Large intestine (tissue), 3 donors: ENCODE results near the gene MICAL2. TPM values are rescaled to one million over a fixed set of nuclear protein-coding genes. Genes with fewer than 3 reads are reported as not detected.

Source experiments
- DNase-seq, 2 donors: peaks; one replicate each; pipeline versions ENCODE4 v3.0.0 to v3.0.0-alpha.2; 2013
- H3K27ac ChIP-seq: one replicate; pipeline ENCODE4 v1.5.1; 2013; ENCODE audit warnings: low read length
- H3K27me3 ChIP-seq: 2 replicates; pipeline ENCODE4 v1.6.1; 2013; ENCODE audit warnings: low read length; ENCODE audit not compliant: control insufficient read depth, insufficient read depth
- H3K36me3 ChIP-seq: 2 replicates; pipeline ENCODE4 v1.6.1; 2013; ENCODE audit warnings: low read length; ENCODE audit not compliant: control insufficient read depth, insufficient read depth
- H3K4me1 ChIP-seq: one replicate; pipeline ENCODE4 v1.6.1; 2013; ENCODE audit warnings: low read length; ENCODE audit not compliant: control insufficient read depth, insufficient read depth
- H3K4me3 ChIP-seq: one replicate; pipeline ENCODE4 v1.5.1; 2013; ENCODE audit warnings: low read length
- H3K9me3 ChIP-seq: one replicate; pipeline ENCODE4 v1.6.1; 2013; ENCODE audit warnings: mild to moderate bottlenecking, low read depth, low read length, moderate library complexity; ENCODE audit not compliant: control insufficient read depth
- WGBS: methylation state at CpG from one replicate; pipeline ENCODE4 v1.1.5; 2013; ENCODE audit warnings: low lambda C conversion rate; ENCODE audit not compliant: insufficient coverage; 5-methylcytosine and 5-hydroxymethylcytosine counted together
- polyA plus RNA-seq: library from polyadenylated mRNA; unstranded; fragments of 120-200 nt; gene quantifications from one replicate; pipeline ENCODE4 v1.2.1, GENCODE V29; 2013

Gene MICAL2
- polyA plus RNA-seq, 1 donor = 39.8 TPM

DNA sequence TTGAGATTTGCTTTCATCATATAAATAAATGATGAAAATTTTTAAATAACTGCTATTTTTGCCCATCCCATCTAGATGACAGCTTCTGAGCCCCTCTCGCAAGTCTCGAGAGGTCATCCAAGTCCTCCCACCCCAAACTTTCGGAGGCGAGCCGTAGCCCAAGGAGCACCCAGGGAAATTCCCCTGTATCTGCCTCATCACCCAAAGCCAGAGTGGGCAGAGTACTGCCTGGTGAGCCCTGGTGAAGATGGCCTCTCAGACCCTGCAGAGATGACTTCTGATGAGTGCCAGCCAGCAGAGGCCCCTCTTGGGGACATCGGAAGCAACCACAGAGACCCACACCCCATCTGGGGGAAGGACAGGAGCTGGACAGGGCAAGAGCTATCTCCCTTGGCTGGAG is 183.1 kb downstream of the MICAL2 start:
- Histone ChIP-seq H3K9me3 (no peaks in the 10 kb centered on the region), H3K4me1 (no peaks in the 10 kb centered on the region), H3K27ac (no peak overlapping the region), H3K27me3 (no peaks in the 10 kb centered on the region), H3K4me3 (no peak overlapping the region), H3K36me3 (no peaks in the 10 kb centered on the region)
- no CpG with 5 or more reads among the region's 6 CpGs for WGBS
- DNase-seq = no peak

- Histone ChIP-seq H3K9me3 (no peaks in the 10 kb centered on the region), H3K27me3 (no peaks in the 10 kb centered on the region), H3K4me1 (no peaks in the 10 kb centered on the region), H3K4me3 (no peak overlapping the region), H3K36me3 (no peaks in the 10 kb centered on the region), H3K27ac (no peak overlapping the region)
- no peak for DNase-seq
- 80% methylated on average over 1 of the region's 5 CpGs for WGBS
Measured at GRCh38 chr11:12294613-12295012, 184.2 kb downstream of the MICAL2 start.

GRCh38 chr11:12295943-12296342 is 185.6 kb downstream of the MICAL2 start:
- DNase-seq = no peak
- Histone ChIP-seq H3K27ac (no peak overlapping the region), H3K27me3 (no peaks in the 10 kb centered on the region), H3K36me3 (no peaks in the 10 kb centered on the region), H3K9me3 (no peaks in the 10 kb centered on the region), H3K4me1 (no peaks in the 10 kb centered on the region), H3K4me3 (no peak overlapping the region)
- 42% methylated on average over 1 of the region's 2 CpGs for WGBS

DNA sequence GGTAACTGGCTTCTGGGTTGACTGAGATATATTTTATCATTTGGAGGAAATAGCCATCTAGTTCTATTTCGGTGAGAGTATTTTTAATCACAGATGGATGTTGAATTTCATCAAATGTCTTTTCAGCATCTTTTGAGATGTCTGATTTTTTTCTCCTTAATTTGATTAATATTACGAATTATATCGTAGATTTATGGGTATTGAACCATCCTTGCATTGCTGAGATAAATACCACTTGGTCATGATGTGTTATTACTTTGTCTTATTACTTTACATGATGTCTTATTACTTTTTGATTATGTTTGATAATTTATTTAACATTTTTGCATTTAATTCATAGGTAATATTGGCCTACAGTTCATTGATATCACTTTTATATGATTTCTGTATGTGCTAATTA is 188.2 kb downstream of the MICAL2 start:
- no peak for DNase-seq
- no peaks in the 10 kb centered on the region for H3K36me3 ChIP-seq
- WGBS = 89% methylated on average over 3 of the region's 3 CpGs
- no peaks in the 10 kb centered on the region for H3K4me1 ChIP-seq
- H3K27ac ChIP-seq = no peak overlapping the region
- H3K27me3 ChIP-seq = no peaks in the 10 kb centered on the region
- H3K4me3 ChIP-seq = no peak overlapping the region
- no peaks in the 10 kb centered on the region for H3K9me3 ChIP-seq

- WGBS = 100% methylated on average over 1 of the region's 3 CpGs
- Histone ChIP-seq H3K27me3 (no peaks in the 10 kb centered on the region), H3K4me1 (no peaks in the 10 kb centered on the region), H3K27ac (no peak overlapping the region), H3K4me3 (no peak overlapping the region), H3K9me3 (no peaks in the 10 kb centered on the region), H3K36me3 (no peaks in the 10 kb centered on the region)
- DNase-seq = no peak
Measured at GRCh38 chr11:12301379-12301778, 191.0 kb downstream of the MICAL2 start.

- no peaks in the 10 kb centered on the region for H3K4me1 ChIP-seq
- H3K36me3 ChIP-seq = no peaks in the 10 kb centered on the region
- no peak overlapping the region for H3K27ac ChIP-seq
- H3K9me3 ChIP-seq = no peaks in the 10 kb centered on the region
- WGBS = no CpG with 5 or more reads among the region's 2 CpGs
- DNase-seq = no peak
- H3K27me3 ChIP-seq = no peaks in the 10 kb centered on the region
- no peak overlapping the region for H3K4me3 ChIP-seq
Measured at GRCh38 chr11:12303421-12304149, 193.2 kb downstream of the MICAL2 start.

DNA sequence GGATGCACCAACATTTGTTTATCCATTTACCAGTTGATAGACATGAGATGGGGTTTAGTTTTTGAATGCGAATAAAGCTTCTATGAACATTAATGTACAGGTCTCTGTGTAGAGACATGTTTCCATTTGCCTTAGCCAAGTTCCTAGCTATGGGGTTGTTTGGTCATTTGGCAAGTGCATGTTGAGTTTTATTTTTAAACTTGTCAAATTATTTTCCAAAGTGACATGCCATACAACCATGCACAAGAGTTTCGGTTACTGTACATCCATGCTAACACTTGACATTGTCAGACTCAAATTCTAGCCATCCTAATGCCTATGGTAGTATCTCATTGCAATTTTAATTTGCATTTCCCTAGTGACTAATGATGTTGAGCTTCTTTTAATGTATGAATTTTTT is 196.4 kb downstream of the MICAL2 start:
- no peak for DNase-seq
- Histone ChIP-seq H3K4me3 (no peak overlapping the region), H3K27me3 (no peaks in the 10 kb centered on the region), H3K4me1 (no peaks in the 10 kb centered on the region), H3K36me3 (no peaks in the 10 kb centered on the region), H3K27ac (no peak overlapping the region), H3K9me3 (no peaks in the 10 kb centered on the region)
- no CpG with 5 or more reads among the region's 2 CpGs for WGBS

- Histone ChIP-seq H3K27me3 (no peaks in the 10 kb centered on the region), H3K27ac (no peak overlapping the region), H3K36me3 (no peaks in the 10 kb centered on the region), H3K9me3 (peaks cover 7% of the 10 kb centered on the region), H3K4me1 (no peaks in the 10 kb centered on the region), H3K4me3 (no peak overlapping the region)
- DNase-seq = no peak
- WGBS = 83% methylated on average over 4 of the region's 4 CpGs
Measured at GRCh38 chr11:12312132-12312531, 201.7 kb downstream of the MICAL2 start.

Other genes with a start within 250 kb of the MICAL2 start
- 31.4 TPM for gene DKK3, start 102.0 kb upstream of the MICAL2 start, polyA plus RNA-seq